NCI-H146 treated with DMSO at 0.1 percent for 48 hours (cell line): ENCODE data around the gene ARF6.
"Not testable (repeated sequence)": the region's sequence is repeated elsewhere in the genome, so short reads cannot be mapped to it uniquely, and the experiment has no call there.

ENCODE experiments used
- DNase-seq: peaks from one replicate; lab custom pipeline; 2025; ENCODE audit not compliant: unreplicated experiment; lab: John Stamatoyannopoulos, UW

The ARF6 gene

GRCh38 chr14:49892636-49893308 is at the start of gene ARF6:
Gene ARF6, plus strand, starts transcription at chr14:49893082. Its CDS starts 655 bp downstream, at chr14:49893737.
- peak; percentile 82 for DNase-seq

GRCh38 chr14:49849213-49849847 is 43.6 kb upstream of the ARF6 start:
- no peak for DNase-seq

- no peak for DNase-seq
These were observed 41.1 kb upstream of the ARF6 start for GRCh38 chr14:49851813-49852212.

- peak; percentile 94 for DNase-seq
These were observed 40.4 kb upstream of the ARF6 start, which contains the start of gene NEMF for GRCh38 chr14:49852301-49853157. Gene NEMF, minus strand, starts transcription at chr14:49852788. Its CDS starts 35 bp downstream, at chr14:49852753.

- no peak for DNase-seq
These were observed 39.8 kb upstream of the ARF6 start for GRCh38 chr14:49853158-49853477.

- no peak for DNase-seq
These were observed 39.1 kb upstream of the ARF6 start for GRCh38 chr14:49853572-49854375.

GRCh38 chr14:49857427-49858003 is 35.4 kb upstream of the ARF6 start:
- DNase-seq = no peak

GRCh38 chr14:49858383-49858782 is 34.5 kb upstream of the ARF6 start:
- no peak for DNase-seq

- no peak for DNase-seq
These were observed 31.7 kb upstream of the ARF6 start for GRCh38 chr14:49860988-49861698.

GRCh38 chr14:49861699-49862088 is 31.2 kb upstream of the ARF6 start:
- DNase-seq = peak; percentile 21

- DNase-seq = peak; percentile 88
These were observed 30.7 kb upstream of the ARF6 start for GRCh38 chr14:49862089-49862673.

- no peak for DNase-seq
These were observed 29.2 kb upstream of the ARF6 start for GRCh38 chr14:49863487-49864281.

- peak; percentile 40 for DNase-seq
These were observed 27.4 kb upstream of the ARF6 start for GRCh38 chr14:49865431-49865859.

GRCh38 chr14:49867831-49868719 is 24.8 kb upstream of the ARF6 start:
- DNase-seq = peak; percentile 93

GRCh38 chr14:49868720-49869114 is 24.2 kb upstream of the ARF6 start:
- DNase-seq = peak; percentile 68

- DNase-seq = no peak
These were observed 22.0 kb upstream of the ARF6 start for GRCh38 chr14:49870908-49871307.

- DNase-seq = not testable (repeated sequence)
These were observed 19.3 kb upstream of the ARF6 start for GRCh38 chr14:49873548-49873947.
